H1 (cell line): ENCODE results near the gene PTBP3. TPM values are rescaled to one million over a fixed set of nuclear protein-coding genes. Genes with fewer than 3 reads are reported as not detected.

Experiments
- CTCF ChIA-PET: fragments of 300-600 bp; sonication (Branson Sonifier 250); formaldehyde crosslinking; loops from one replicate; lab custom pipeline; 2021; ENCODE audit not compliant: partially characterized antibody; lab: Charles Lee
- POLR2A ChIA-PET: fragments of 300-600 bp; sonication (Branson Sonifier 250); formaldehyde crosslinking; loops from one replicate; lab custom pipeline; 2021; ENCODE audit warnings: inconsistent platforms; ENCODE audit not compliant: partially characterized antibody; lab: Charles Lee
- DNase-seq, 2 experiments: peaks; one replicate each; pipeline versions ENCODE4 v3.0.0 to v3.0.0-alpha.2; 2010 to 2022; ENCODE audit warnings: low spot score in 2 of 2, low read depth in 1 of 2, mixed read lengths in 1 of 2
- FAIRE-seq: peaks from 2 replicates; lab custom pipeline; 2011; peaks lifted over from hg19 to GRCh38; lab: Jason Lieb, UNC
- H2AFZ ChIP-seq: 2 replicates; pipeline ENCODE4 v1.8.1; 2012; ENCODE audit warnings: low read length, inconsistent platforms
- H2AK5ac ChIP-seq: 2 replicates; pipeline ENCODE4 v1.6.1; 2013; ENCODE audit warnings: low read depth, low read length
- H2BK120ac ChIP-seq: replicated peaks from 2 replicates; pipeline ENCODE3; 2013; ENCODE audit warnings: low read depth, low read length, inconsistent platforms
- H2BK12ac ChIP-seq: 2 replicates; pipeline ENCODE4 v1.6.1; 2013; ENCODE audit warnings: low read depth, low read length
- H2BK15ac ChIP-seq: 2 replicates; pipeline ENCODE4 v1.6.1; 2013; ENCODE audit warnings: low read length
- H2BK20ac ChIP-seq: 2 replicates; pipeline ENCODE4 v1.6.1; 2013; ENCODE audit warnings: low read length
- H2BK5ac ChIP-seq: 2 replicates; pipeline ENCODE4 v1.6.1; 2013; ENCODE audit warnings: low read depth, low read length
- H3K14ac ChIP-seq: 2 replicates; pipeline ENCODE4 v1.6.1; 2013; ENCODE audit warnings: inconsistent platforms; ENCODE audit not compliant: insufficient read length
- H3K18ac ChIP-seq: 2 replicates; pipeline ENCODE4 v1.6.1; 2013; ENCODE audit warnings: low read length; ENCODE audit errors: extremely low read depth
- H3K23ac ChIP-seq: 2 replicates; pipeline ENCODE4 v1.6.1; 2013; ENCODE audit warnings: inconsistent platforms; ENCODE audit not compliant: insufficient read length
- H3K23me2 ChIP-seq: 2 replicates; pipeline ENCODE4 v1.6.1; 2013; ENCODE audit warnings: low read depth, low read length
- H3K27ac ChIP-seq: 2 replicates; pipeline ENCODE4 v1.6.1; 2011; ENCODE audit warnings: low read depth, low read length, inconsistent platforms
- H3K27me3 ChIP-seq, 4 experiments: replicated peaks in 1 of 4; 1 replicate in 1 of 4; 2 replicates in 3 of 4; pipeline versions ENCODE4 v1.6.1 to v1.8.1; 2011 to 2013; ENCODE audit warnings: low read length in 3 of 4, mild to moderate bottlenecking in 3 of 4, inconsistent platforms in 2 of 4, mixed read lengths in 2 of 4, moderate library complexity in 1 of 4; ENCODE audit not compliant: control insufficient read depth in 3 of 4, insufficient read depth in 3 of 4; ENCODE audit errors: extremely low read depth in 1 of 4
- H3K36me3 ChIP-seq, 4 experiments: 2 replicates each; pipeline versions ENCODE4 v1.6.1 to v1.8.1; 2011 to 2013; ENCODE audit warnings: mild to moderate bottlenecking in 4 of 4, low read length in 3 of 4, moderate library complexity in 2 of 4, control low read depth in 1 of 4, inconsistent platforms in 1 of 4; ENCODE audit not compliant: insufficient read depth in 4 of 4, control insufficient read depth in 2 of 4
- H3K4ac ChIP-seq: replicated peaks from 2 replicates; pipeline ENCODE3; 2013; ENCODE audit warnings: low read length, low read depth, mixed read lengths, inconsistent platforms; ENCODE audit not compliant: insufficient read length
- H3K4me1 ChIP-seq, 4 experiments: replicated peaks in 1 of 4; 1 replicate in 1 of 4; 2 replicates in 3 of 4; pipeline versions ENCODE4 v1.6.1 to v1.8.1; 2011 to 2013; ENCODE audit warnings: low read length in 3 of 4, inconsistent platforms in 2 of 4, mixed read lengths in 1 of 4; ENCODE audit not compliant: insufficient read depth in 4 of 4, control insufficient read depth in 3 of 4
- H3K4me2 ChIP-seq, 2 experiments: 2 replicates each; pipeline versions ENCODE4 v1.6.1 to v1.8.1; 2011 to 2013; ENCODE audit warnings: low read depth in 2 of 2, low read length in 2 of 2, control low read depth in 1 of 2, inconsistent platforms in 1 of 2, mild to moderate bottlenecking in 1 of 2; ENCODE audit not compliant: insufficient read depth in 1 of 2
- H3K4me3 ChIP-seq, 4 experiments: fragments of 200-600, 300-600 bp in 1 of 4; sonication (generic), shearing (Covaris generic), sonication (Bioruptor Twin) in 1 of 4; 2 replicates each; pipeline versions ENCODE4 v1.5.1 to v1.8.1; 2011 to 2016; ENCODE audit warnings: low read length in 4 of 4, low read depth in 3 of 4, control low read depth in 2 of 4, inconsistent platforms in 2 of 4, mild to moderate bottlenecking in 2 of 4, mixed read lengths in 1 of 4, moderate library complexity in 1 of 4; ENCODE audit not compliant: insufficient read depth in 2 of 4; ENCODE audit errors: extremely low read depth in 1 of 4
- H3K56ac ChIP-seq: replicated peaks from 2 replicates; pipeline ENCODE3; 2013; ENCODE audit warnings: low read depth, mild to moderate bottlenecking, mixed read lengths, low read length, inconsistent platforms; ENCODE audit not compliant: insufficient read length
- H3K79me1 ChIP-seq: 2 replicates; pipeline ENCODE4 v1.6.1; 2013; ENCODE audit warnings: low read depth, low read length, control low read depth
- H3K79me2 ChIP-seq, 2 experiments: 2 replicates each; pipeline versions ENCODE4 v1.6.1 to v1.8.1; 2012 to 2013; ENCODE audit warnings: low read length in 2 of 2, mild to moderate bottlenecking in 2 of 2, inconsistent platforms in 1 of 2; ENCODE audit not compliant: insufficient read depth in 2 of 2, control insufficient read depth in 1 of 2
- H3K9ac ChIP-seq, 4 experiments: replicated peaks in 1 of 4; 1 replicate in 1 of 4; 2 replicates in 3 of 4; pipeline versions ENCODE4 v1.6.1 to v1.8.1; 2011 to 2013; ENCODE audit warnings: low read depth in 3 of 4, low read length in 3 of 4, control low read depth in 2 of 4, mild to moderate bottlenecking in 2 of 4, moderate library complexity in 2 of 4, inconsistent platforms in 1 of 4; ENCODE audit errors: extremely low read depth in 1 of 4
- H3K9me3 ChIP-seq, 2 experiments: 2 replicates each; pipeline versions ENCODE4 v1.6.1 to v1.8.1; 2012 to 2013; ENCODE audit warnings: mild to moderate bottlenecking in 2 of 2, moderate library complexity in 2 of 2, control low read depth in 1 of 2, inconsistent platforms in 1 of 2, low read depth in 1 of 2, low read length in 1 of 2, mixed read lengths in 1 of 2; ENCODE audit not compliant: insufficient read depth in 2 of 2
- H4K20me1 ChIP-seq, 2 experiments: replicated peaks in 1 of 2; 2 replicates each; pipeline versions ENCODE3 to v1.8.1; 2011 to 2013; ENCODE audit warnings: inconsistent platforms in 2 of 2, low read length in 2 of 2, mild to moderate bottlenecking in 1 of 2; ENCODE audit not compliant: insufficient read depth in 2 of 2, control insufficient read depth in 1 of 2
- H4K5ac ChIP-seq: 2 replicates; pipeline ENCODE4 v1.6.1; 2013; ENCODE audit warnings: low read length, low read depth, mixed read lengths, inconsistent platforms; ENCODE audit not compliant: insufficient read length
- H4K8ac ChIP-seq: 2 replicates; pipeline ENCODE4 v1.8.0; 2013; ENCODE audit warnings: mild to moderate bottlenecking, moderate library complexity, low read length, inconsistent platforms; ENCODE audit not compliant: insufficient read depth; ENCODE audit errors: extremely low read depth
- H4K91ac ChIP-seq: replicated peaks from 2 replicates; pipeline ENCODE3; 2013; ENCODE audit warnings: low read length, mixed read lengths, inconsistent platforms; ENCODE audit not compliant: insufficient read length
- BCL11A ChIP-seq, 2 experiments: IDR thresholded peaks; one replicate each; pipeline ENCODE4 v1.6.1; 2011; ENCODE audit warnings: low read depth in 2 of 2, low read length in 2 of 2, mild to moderate bottlenecking in 2 of 2
- CHD1 ChIP-seq: IDR thresholded peaks from 2 replicates; pipeline ENCODE4 v1.6.1; 2012; ENCODE audit warnings: low read depth, low read length, improper control_type of control experiment
- FOSL1 ChIP-seq: IDR thresholded peaks from 2 replicates; pipeline ENCODE4 v1.6.1; 2011; ENCODE audit warnings: mild to moderate bottlenecking, low read depth, low read length, moderate library complexity; ENCODE audit not compliant: insufficient read depth
- MAFK ChIP-seq: IDR thresholded peaks from 2 replicates; pipeline ENCODE4 v1.6.1; 2012; ENCODE audit warnings: low read depth, mild to moderate bottlenecking, improper control_type of control experiment, low read length
- MAX ChIP-seq: IDR thresholded peaks from 2 replicates; pipeline ENCODE4 v1.6.1; 2012; ENCODE audit warnings: inconsistent platforms
- POLR2AphosphoS5 ChIP-seq: IDR thresholded peaks from 2 replicates; pipeline ENCODE4 v1.6.1; 2011; ENCODE audit warnings: low read depth, low read length
- WGBS, 2 experiments: shearing (Covaris generic) in 1 of 2; methylation state at CpG; one replicate each; pipeline versions ENCODE4 v1.1.6 to v1.1.7; 2013 to 2015; ENCODE audit warnings: low lambda C conversion rate in 2 of 2, mixed read lengths in 2 of 2, inconsistent platforms in 1 of 2, low coverage in 1 of 2, missing lambda C conversion rate in 1 of 2; ENCODE audit not compliant: insufficient replicate concordance in 2 of 2, insufficient coverage in 1 of 2, insufficient read length in 1 of 2; ENCODE audit errors: extremely low coverage in 1 of 2, missing lambda C conversion rate in 1 of 2; 5-methylcytosine and 5-hydroxymethylcytosine counted together
- polyA plus RNA-seq, 7 experiments: library from polyadenylated mRNA; depleted of rRNA in 3 of 7; stranded (reverse) in 5 of 7; unstranded in 2 of 7; fragments of >200 nt in 5 of 7; fragments of 200-250 nt in 2 of 7; gene quantifications; 1 replicate in 5 of 7; 2 replicates in 1 of 7; 4 replicates in 1 of 7; pipeline versions ENCODE4 v1.2.1 to v1.2.3, GENCODE V29; 2011 to 2013; ENCODE audit warnings: missing spikeins in 2 of 7, mixed read lengths in 2 of 7
- total RNA-seq: library from RNA; stranded (reverse); fragmentation: NEBNext Ultra II Directional; extraction: Animal tissue kit (Norgen Biotek cat#: 25700); gene quantifications from 2 replicates; pipeline ENCODE4 v1.2.1, GENCODE V29; 2021

Gene PTBP3
- total and polyA plus RNA-seq, 2 of the 8 experiments (the other 6 are each of a cell fraction or from before 2014, with no cell fraction given): 51.0 to 124 TPM

- CTCF ChIA-PET: interaction anchor here (0.7 kb wide), 1 partner anchor 18 kb away, joined by 3 read pairs; no protein-coding TSS in a partner anchor
- Histone ChIP-seq H3K4me3 (no peak overlapping the region), H3K27me3 (no peaks in the 10 kb centered on the region), H3K36me3 (peaks cover 0 to 3% (median 0%) of the 10 kb centered on the region in 4 experiments; a peak in 1 of 8 replicates), H4K5ac (no peak overlapping the region), H3K4me1 (no peaks in the 10 kb centered on the region; a peak in 1 of 7 replicates), H3K9ac (no peak overlapping the region), H2AK5ac (no peak overlapping the region), H3K23ac (no peak overlapping the region)
- DNase-seq: no peak
- 96% methylated on average over 2 of the region's 2 CpGs; no CpG with 5 or more reads in 1 of the 2 experiments for WGBS, 2 experiments
- POLR2A ChIA-PET: no interaction called here
- TF ChIP-seq FOSL1 (no peak), POLR2AphosphoS5 (no peak), CHD1 (no peak), MAX (no peak), BCL11A (IDR thresholded peaks at IDR 0.05; ENCODE audit: low read depth in 2 of 2, low read length in 2 of 2) (no peak), MAFK (no peak)
- TF ChIP-seq, all 59 proteins: peak for 0
- no peaks in the 10 kb centered on the region for H3K23me2 ChIP-seq
- H3K9me3 ChIP-seq: no peaks in the 10 kb centered on the region
- peaks cover 0 to 3% of the 10 kb centered on the region in 2 experiments for H4K20me1 ChIP-seq
- no peak overlapping the region for H3K18ac ChIP-seq
- no peak overlapping the region for H2BK15ac ChIP-seq
- no peak overlapping the region for H2BK5ac ChIP-seq
- FAIRE-seq: no peak
- H4K8ac ChIP-seq: no peak overlapping the region
- no peak overlapping the region for H2BK20ac ChIP-seq
- H3K56ac ChIP-seq: no peak overlapping the region
- no peak overlapping the region for H4K91ac ChIP-seq
- H2AFZ ChIP-seq: no peak overlapping the region
- H3K4me2 ChIP-seq: no peak overlapping the region
- no peaks in the 10 kb centered on the region for H3K79me1 ChIP-seq
- no peak overlapping the region for H3K14ac ChIP-seq
- no peak overlapping the region for H2BK12ac ChIP-seq
- peaks cover 0 to 35% of the 10 kb centered on the region in 2 experiments; a peak in 2 of 4 replicates for H3K79me2 ChIP-seq
- H3K27ac ChIP-seq: no peak overlapping the region
- H3K4ac ChIP-seq: no peak overlapping the region
- H2BK120ac ChIP-seq: no peak overlapping the region
Observed at GRCh38 chr9:112271466-112272098, 61.8 kb downstream of the PTBP3 start.
